Panc1 (cell line): ENCODE data around the gene SNTG2.

Experiments used
- POLR2AphosphoS5 ChIP-seq: IDR thresholded peaks from 2 replicates; pipeline ENCODE4 v1.6.1; 2012; ENCODE audit warnings: mild to moderate bottlenecking, low read depth, low read length, moderate library complexity
- SIN3A ChIP-seq: IDR thresholded peaks from 2 replicates; pipeline ENCODE4 v1.6.1; 2012; ENCODE audit warnings: low read depth, mild to moderate bottlenecking, low read length, moderate library complexity, borderline replicate concordance; ENCODE audit not compliant: insufficient read depth
- TF ChIP-seq, protein P1 (sequence below): fragments of 450-650 bp; IDR thresholded peaks from 2 replicates; pipeline ENCODE4 v1.5.1; 2017; ENCODE audit warnings: mild to moderate bottlenecking
- TF ChIP-seq, protein P2 (sequence below), 2 experiments: IDR thresholded peaks; 2 replicates each; pipeline ENCODE4 v1.6.1; 2011 to 2012; ENCODE audit warnings: low read depth in 2 of 2, control low read depth in 1 of 2, low read length in 1 of 2, mild to moderate bottlenecking in 1 of 2, moderate library complexity in 1 of 2; ENCODE audit not compliant: insufficient read depth in 1 of 2

- TF ChIP-seq SIN3A (no peak), POLR2AphosphoS5 (no peak)
- TF ChIP-seq, protein P1, sequence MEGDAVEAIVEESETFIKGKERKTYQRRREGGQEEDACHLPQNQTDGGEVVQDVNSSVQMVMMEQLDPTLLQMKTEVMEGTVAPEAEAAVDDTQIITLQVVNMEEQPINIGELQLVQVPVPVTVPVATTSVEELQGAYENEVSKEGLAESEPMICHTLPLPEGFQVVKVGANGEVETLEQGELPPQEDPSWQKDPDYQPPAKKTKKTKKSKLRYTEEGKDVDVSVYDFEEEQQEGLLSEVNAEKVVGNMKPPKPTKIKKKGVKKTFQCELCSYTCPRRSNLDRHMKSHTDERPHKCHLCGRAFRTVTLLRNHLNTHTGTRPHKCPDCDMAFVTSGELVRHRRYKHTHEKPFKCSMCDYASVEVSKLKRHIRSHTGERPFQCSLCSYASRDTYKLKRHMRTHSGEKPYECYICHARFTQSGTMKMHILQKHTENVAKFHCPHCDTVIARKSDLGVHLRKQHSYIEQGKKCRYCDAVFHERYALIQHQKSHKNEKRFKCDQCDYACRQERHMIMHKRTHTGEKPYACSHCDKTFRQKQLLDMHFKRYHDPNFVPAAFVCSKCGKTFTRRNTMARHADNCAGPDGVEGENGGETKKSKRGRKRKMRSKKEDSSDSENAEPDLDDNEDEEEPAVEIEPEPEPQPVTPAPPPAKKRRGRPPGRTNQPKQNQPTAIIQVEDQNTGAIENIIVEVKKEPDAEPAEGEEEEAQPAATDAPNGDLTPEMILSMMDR = no peak
- TF ChIP-seq, protein P2, sequence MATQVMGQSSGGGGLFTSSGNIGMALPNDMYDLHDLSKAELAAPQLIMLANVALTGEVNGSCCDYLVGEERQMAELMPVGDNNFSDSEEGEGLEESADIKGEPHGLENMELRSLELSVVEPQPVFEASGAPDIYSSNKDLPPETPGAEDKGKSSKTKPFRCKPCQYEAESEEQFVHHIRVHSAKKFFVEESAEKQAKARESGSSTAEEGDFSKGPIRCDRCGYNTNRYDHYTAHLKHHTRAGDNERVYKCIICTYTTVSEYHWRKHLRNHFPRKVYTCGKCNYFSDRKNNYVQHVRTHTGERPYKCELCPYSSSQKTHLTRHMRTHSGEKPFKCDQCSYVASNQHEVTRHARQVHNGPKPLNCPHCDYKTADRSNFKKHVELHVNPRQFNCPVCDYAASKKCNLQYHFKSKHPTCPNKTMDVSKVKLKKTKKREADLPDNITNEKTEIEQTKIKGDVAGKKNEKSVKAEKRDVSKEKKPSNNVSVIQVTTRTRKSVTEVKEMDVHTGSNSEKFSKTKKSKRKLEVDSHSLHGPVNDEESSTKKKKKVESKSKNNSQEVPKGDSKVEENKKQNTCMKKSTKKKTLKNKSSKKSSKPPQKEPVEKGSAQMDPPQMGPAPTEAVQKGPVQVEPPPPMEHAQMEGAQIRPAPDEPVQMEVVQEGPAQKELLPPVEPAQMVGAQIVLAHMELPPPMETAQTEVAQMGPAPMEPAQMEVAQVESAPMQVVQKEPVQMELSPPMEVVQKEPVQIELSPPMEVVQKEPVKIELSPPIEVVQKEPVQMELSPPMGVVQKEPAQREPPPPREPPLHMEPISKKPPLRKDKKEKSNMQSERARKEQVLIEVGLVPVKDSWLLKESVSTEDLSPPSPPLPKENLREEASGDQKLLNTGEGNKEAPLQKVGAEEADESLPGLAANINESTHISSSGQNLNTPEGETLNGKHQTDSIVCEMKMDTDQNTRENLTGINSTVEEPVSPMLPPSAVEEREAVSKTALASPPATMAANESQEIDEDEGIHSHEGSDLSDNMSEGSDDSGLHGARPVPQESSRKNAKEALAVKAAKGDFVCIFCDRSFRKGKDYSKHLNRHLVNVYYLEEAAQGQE (IDR thresholded peaks at IDR 0.05; ENCODE audit: insufficient read depth in 1 of 2, low read depth in 2 of 2, low read length in 1 of 2) = no peak
These were observed 86.4 kb downstream of the SNTG2 start for GRCh38 chr2:1037066-1037465.
